Stimulated activated CD8-positive, alpha-beta memory T cell treated with anti-CD3 and anti-CD28 coated beads, Interleukin-12 subunit alpha, Interleukin-12 subunit beta, amount 100 ng/mL, for 4 hours (primary cell): ENCODE results near the gene TMEM164.

Source experiments
- DNase-seq: peaks from one replicate; pipeline ENCODE4 v3.0.0-alpha.2; 2020; ENCODE audit warnings: low read depth

TMEM164 gene

GRCh38 chrX:110167952-110168451 lies 165.1 kb downstream of the TMEM164 start:
- DNase-seq, result peak; percentile 17

GRCh38 chrX:110168585-110168984 lies 165.7 kb downstream of the TMEM164 start:
- DNase-seq, result no peak

DNA sequence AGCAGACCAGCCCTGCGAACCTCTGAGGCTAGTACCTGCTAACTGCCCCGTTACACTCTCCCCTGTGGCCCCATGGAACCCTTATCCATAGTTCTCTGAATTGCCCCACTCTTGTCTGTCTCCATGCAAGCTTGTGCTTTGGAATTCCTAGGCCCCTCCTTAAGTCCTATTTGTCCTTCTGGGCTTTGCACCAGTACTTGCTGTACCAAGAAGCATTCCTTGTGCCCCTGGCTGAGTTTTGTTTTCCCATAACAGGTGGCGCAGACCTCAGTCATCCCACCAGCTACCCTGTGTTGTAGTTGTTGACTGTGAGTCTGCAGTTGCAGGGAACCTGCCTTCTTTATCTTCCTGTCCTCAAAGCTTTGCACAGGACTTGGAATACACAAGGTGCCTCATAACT lies 167.1 kb downstream of the TMEM164 start:
- DNase-seq, result no peak

- no peak for DNase-seq
These were observed 168.5 kb downstream of the TMEM164 start for GRCh38 chrX:110171442-110171841.

DNA sequence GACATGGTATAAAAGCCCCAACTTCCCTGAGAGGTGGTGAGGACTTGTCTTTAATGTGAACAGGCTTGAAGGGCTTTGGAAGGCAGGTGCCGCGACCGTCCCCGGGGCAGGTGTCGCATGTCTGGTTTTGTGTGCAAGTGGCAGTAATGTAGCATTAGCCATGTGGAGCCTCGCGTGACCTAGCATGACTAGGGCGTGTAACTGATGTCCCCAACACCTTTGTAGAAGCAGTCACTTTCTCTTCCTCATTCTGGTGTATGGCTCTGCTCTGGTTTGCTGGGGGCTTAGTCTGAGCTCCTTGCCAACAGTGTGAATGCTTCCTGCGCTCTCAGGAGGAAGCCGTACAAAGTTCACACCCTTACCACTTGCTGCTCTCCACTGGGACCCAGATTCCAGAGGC lies 169.3 kb downstream of the TMEM164 start:
- DNase-seq, result no peak

DNA sequence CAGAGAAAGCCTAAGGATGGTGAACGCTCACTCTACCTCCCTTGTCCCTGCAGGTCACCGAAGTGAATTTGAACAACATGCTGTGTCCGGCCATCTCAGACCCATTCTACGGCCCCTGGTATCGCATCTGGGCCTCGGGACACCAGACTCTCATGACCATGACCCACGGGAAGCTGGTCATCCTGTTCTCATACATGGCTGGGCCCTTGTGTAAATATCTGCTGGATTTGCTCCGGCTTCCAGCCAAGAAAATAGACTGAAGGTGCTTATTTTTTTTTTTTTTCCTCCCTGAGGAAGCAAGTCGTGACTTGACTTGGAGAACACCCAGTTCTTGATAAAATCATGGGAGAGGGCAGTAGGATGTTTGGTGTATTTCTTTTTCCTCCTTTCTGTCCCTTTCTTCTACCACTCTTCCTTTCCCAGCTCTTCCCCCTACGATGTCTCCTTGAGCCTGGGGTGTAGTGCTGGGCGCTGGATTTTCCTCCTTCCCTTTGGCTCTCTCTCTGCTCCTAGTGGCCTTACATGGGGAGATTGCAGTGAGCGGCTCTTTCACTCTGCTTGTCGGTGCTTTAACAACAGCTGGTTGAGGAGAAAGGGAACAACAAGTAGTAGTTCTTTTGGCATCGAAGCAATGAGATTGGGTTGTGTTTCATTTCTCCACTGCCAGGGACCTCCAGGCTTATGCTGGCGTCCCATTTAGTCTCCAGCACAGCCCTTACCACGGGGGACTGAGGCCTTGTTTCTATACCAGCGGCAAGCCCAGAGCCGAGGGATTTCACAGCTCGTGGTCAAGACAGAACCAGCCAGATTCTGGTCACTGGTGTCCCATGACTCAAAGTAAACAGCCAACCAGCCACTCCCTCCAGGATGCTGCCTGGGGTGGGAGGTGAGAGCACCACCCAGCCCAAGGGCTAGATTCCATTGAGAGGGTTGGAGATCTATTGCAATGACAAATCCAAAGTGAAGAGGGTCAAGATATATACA lies 170.6 kb downstream of the TMEM164 start:
- no peak for DNase-seq

DNA sequence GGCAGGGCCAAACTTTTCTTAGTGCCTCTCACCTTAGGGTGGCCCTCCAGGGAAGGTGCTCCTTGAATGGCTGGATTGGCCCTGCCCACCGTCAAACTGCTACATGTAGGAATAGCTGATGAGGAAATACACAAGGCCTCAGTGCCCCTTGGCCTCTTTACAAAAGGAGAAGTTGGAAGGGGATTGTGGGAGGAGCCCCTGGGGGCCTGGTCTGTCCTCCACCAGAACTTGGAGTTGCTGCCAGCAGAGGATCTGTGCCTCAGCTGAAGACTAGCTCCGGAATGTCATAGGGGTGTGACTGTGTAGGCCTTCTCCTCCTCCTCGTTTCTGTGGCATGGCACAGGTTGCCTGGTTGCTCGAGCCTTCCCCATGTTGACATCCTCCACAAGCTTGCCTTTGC lies 172.2 kb downstream of the TMEM164 start:
- no peak for DNase-seq

- no peak for DNase-seq
These were observed 172.8 kb downstream of the TMEM164 start for GRCh38 chrX:110175696-110176095.

DNA sequence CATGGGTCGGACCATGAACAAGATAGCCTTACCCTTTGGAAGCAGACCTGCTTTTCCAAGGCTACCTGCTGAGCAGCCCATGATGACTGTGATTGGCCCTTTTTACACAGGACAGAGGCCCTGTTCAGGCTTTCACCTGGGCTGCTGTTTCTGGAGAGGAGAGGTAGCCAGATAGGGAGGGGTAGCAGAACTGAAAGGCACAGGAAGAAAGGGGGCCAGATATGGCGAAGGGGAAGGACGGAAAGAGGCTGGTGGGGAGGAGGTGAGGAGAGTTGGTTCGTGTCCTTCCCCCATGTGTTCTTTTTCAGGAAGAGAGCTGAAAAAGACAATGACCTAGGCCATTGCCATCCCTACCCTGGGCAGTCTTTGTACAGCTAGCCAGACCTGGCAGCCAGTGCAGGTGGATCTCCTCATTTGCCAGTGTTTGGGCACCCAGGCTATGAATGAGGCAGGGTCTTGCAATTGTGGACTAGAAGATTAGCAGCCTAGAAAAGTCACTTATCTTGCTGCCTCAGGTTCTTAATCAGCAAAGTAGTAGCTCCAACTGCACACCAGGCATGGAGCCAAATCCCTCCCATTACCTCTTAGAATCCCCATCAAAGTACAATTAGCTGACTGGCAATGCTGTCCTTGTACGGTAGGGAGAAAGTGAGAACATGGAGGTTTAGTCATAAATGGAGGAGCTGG lies 175.4 kb downstream of the TMEM164 start:
- DNase-seq, result no peak

GRCh38 chrX:110180176-110180927 lies 177.4 kb downstream of the TMEM164 start:
- no peak for DNase-seq

- no peak for DNase-seq
These were observed 178.0 kb downstream of the TMEM164 start for GRCh38 chrX:110180928-110181310.

GRCh38 chrX:110181459-110182137 lies 178.7 kb downstream of the TMEM164 start:
- DNase-seq, result no peak

GRCh38 chrX:110182362-110182761 lies 179.4 kb downstream of the TMEM164 start:
- DNase-seq, result no peak

DNA sequence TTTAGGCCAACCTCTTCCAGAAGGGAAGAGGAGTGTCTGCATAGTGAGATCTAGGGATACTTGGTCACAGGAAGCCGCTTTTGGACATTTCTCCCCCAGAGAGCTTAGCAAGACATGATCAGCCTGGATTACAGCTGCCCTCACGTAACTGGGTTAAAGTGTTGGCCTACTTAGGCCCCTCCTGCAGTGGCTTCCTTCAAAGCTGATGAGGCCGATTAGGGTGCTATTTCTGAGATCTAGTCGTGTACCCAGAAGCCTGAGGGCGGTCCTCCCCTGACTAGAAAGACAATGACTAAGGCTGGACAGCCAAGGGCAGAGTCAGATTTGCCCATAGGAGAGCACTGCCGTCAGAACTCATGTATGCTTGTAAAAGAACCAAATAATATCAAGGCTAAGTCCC lies 180.0 kb downstream of the TMEM164 start:
- DNase-seq, result no peak

- DNase-seq, result no peak
These were observed 180.4 kb downstream of the TMEM164 start for GRCh38 chrX:110183314-110183713.

DNA sequence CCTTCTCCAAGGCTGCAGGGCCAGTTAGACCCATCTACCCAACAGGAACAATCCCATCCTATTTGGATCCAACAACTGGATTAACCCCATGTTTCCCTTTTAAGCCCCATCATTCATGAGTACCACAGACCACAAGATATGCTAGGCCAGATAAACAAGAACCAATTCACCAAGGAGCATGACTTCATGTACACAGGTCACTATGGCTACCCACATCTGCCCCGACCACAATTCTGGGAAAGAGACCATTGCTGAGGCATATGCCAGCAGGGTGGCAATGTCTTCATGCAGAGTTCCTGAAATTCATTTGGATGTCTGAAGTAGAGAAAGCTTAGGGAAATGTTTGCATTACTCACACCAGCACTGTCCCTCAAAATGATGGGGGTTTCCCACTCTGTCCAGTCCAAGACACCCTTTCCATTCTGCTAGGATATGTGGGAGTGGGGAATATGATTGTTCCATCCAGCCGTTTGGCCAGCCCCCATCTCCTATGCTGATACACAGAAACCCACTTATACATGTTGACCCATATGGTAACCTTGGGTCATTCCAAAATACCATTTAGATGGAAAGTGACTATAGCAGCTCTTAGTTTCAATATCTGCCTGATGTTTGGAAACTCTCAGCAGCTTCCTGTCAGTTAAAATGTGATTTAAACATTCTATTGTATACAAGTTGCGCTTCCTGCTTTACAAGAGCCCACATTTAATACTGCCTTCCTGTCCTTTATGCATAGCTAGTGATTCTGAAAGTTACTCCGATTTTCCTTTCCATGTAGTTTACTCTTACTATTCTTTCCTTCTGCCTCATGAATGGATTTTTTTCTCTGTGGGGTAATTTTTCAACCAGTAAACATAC lies 186.0 kb downstream of the TMEM164 start:
- DNase-seq, result no peak

- no peak for DNase-seq
These were observed 189.6 kb downstream of the TMEM164 start for GRCh38 chrX:110192516-110192915.

GRCh38 chrX:110194977-110195376 lies 192.1 kb downstream of the TMEM164 start:
- no peak for DNase-seq

- DNase-seq, result no peak
These were observed 198.9 kb downstream of the TMEM164 start for GRCh38 chrX:110201799-110202198.

DNA sequence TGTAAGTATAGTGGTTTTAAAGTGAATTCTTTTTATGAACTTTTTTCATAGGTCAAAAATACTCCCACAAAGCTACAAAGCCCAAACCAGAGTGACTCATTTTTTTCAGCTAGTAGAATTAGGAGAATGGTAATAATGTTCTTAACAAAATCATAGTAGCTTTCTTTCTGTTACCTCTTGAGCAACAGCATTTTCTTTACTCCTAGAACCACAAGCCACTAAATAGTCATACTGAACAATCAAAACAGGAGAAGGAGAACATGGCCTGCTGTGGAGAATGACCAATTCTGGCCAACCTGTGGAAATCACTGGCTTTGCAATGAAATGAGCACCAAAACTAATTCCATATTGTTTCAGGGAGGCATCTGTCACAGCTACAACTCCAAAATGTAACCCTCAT lies 202.1 kb downstream of the TMEM164 start:
- DNase-seq, result no peak

DNA sequence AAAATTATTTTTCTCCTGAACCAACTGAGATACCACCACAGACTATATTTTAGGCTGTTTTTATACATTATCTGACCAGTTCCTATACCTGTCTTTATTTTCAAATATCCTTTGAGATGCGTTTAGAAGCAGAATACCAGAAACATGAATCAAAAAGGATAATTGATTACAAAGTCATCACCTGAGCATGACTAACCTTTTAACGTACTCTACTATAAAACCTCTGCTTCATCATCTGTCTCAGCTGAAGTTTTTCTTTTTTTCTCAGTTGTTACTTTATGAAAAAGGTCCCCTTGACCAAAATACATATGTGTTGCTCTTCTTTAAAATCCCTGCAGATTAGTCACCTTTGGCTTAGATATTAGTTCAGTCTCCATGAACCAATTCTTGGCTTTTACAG lies 205.2 kb downstream of the TMEM164 start:
- DNase-seq, result no peak
